ENCODE measurements around the gene TRMT112. TPM values are rescaled to one million over a fixed set of nuclear protein-coding genes. Genes with fewer than 3 reads are reported as not detected.

TRMT112 gene
- total and polyA plus RNA-seq, 2 of the 8 experiments (the other 6 are each of a cell fraction or from before 2014, with no cell fraction given) = 300 to 650 TPM

GRCh38 chr11:64333556-64333955 lies 16.2 kb upstream of the TRMT112 start:
- Histone ChIP-seq H2BK120ac (replicated peaks; ENCODE audit: low read depth, low read length) (no peak overlapping the region), H3K14ac (ENCODE audit: insufficient read length) (no peak overlapping the region), H3K27me3 (replicated peaks in 1 of 4; ENCODE audit: control insufficient read depth in 3 of 4, extremely low read depth in 1 of 4, insufficient read depth in 3 of 4, low read length in 3 of 4) (no peaks in the 10 kb centered on the region), H4K8ac (ENCODE audit: extremely low read depth, insufficient read depth, low read length) (no peak overlapping the region), H3K4ac (replicated peaks; ENCODE audit: insufficient read length, low read depth, low read length) (no peak overlapping the region), H2BK15ac (ENCODE audit: low read length) (no peak overlapping the region), H2BK5ac (ENCODE audit: low read depth, low read length) (no peak overlapping the region), H3K9me3 (ENCODE audit: insufficient read depth in 2 of 2, low read depth in 1 of 2, low read length in 1 of 2) (no peaks in the 10 kb centered on the region), H3K4me1 (replicated peaks in 1 of 4; ENCODE audit: control insufficient read depth in 3 of 4, insufficient read depth in 4 of 4, low read length in 3 of 4) (peaks cover 0 to 9% (median 4%) of the 10 kb centered on the region in 4 experiments; a peak in 6 of 7 replicates), H3K18ac (ENCODE audit: extremely low read depth, low read length) (no peak overlapping the region), H3K79me2 (ENCODE audit: control insufficient read depth in 1 of 2, insufficient read depth in 2 of 2, low read length in 2 of 2) (no peaks in the 10 kb centered on the region), H3K4me3 (ENCODE audit: extremely low read depth in 1 of 4, insufficient read depth in 2 of 4, low read depth in 3 of 4, low read length in 4 of 4) (no peak overlapping the region), H3K27ac (ENCODE audit: low read depth, low read length) (no peak overlapping the region), H3K56ac (replicated peaks; ENCODE audit: insufficient read length, low read depth, low read length) (no peak overlapping the region), H2AFZ (ENCODE audit: low read length) (no peak overlapping the region), H2AK5ac (ENCODE audit: low read depth, low read length) (no peak overlapping the region), H2BK12ac (ENCODE audit: low read depth, low read length) (no peak overlapping the region), H3K23me2 (ENCODE audit: low read depth, low read length) (peaks cover 2% of the 10 kb centered on the region; the same call in 1 of the 2 replicates), H3K23ac (ENCODE audit: insufficient read length) (no peak overlapping the region), H2BK20ac (ENCODE audit: low read length) (no peak overlapping the region), H4K91ac (replicated peaks; ENCODE audit: insufficient read length, low read length) (no peak overlapping the region), H3K79me1 (ENCODE audit: low read depth, low read length) (no peaks in the 10 kb centered on the region), H3K9ac (replicated peaks in 1 of 4; ENCODE audit: extremely low read depth in 1 of 4, low read depth in 3 of 4, low read length in 3 of 4) (no peak overlapping the region), H4K5ac (ENCODE audit: insufficient read length, low read depth, low read length) (no peak overlapping the region), H4K20me1 (replicated peaks in 1 of 2; ENCODE audit: control insufficient read depth in 1 of 2, insufficient read depth in 2 of 2, low read length in 2 of 2) (peaks cover 0 to 2% of the 10 kb centered on the region in 2 experiments), H3K36me3 (ENCODE audit: control insufficient read depth in 2 of 4, insufficient read depth in 4 of 4, low read length in 3 of 4) (no peaks in the 10 kb centered on the region), H3K4me2 (ENCODE audit: insufficient read depth in 1 of 2, low read depth in 2 of 2, low read length in 2 of 2) (no peak overlapping the region)
- WGBS, 2 experiments (ENCODE audit: extremely low coverage in 1 of 2, insufficient coverage in 1 of 2, insufficient read length in 1 of 2, insufficient replicate concordance in 2 of 2, low coverage in 1 of 2, low lambda C conversion rate in 2 of 2, missing lambda C conversion rate in 1 of 2) = 87% methylated on average over 8 of the region's 8 CpGs; no CpG with 5 or more reads in 1 of the 2 experiments
- ChIA-PET POLR2A (ENCODE audit: partially characterized antibody) (interaction anchor here (0.8 to 7.3 kb wide), 5 partner anchors 17 to 529 kb away, joined by 3 to 61 read pairs (median 4); partner anchors contain the start of genes PRDX5 and TRMT112), CTCF (ENCODE audit: partially characterized antibody) (interaction anchor here (0.7 to 37.6 kb wide), 5 partner anchors 11 to 115 kb away, joined by 3 to 614 read pairs (median 20); partner anchors contain the start of genes CATSPERZ, CCDC88B, ESRRA and PRDX5)
- no peak for FAIRE-seq
- DNase-seq (ENCODE audit: low read depth in 1 of 2, low spot score in 2 of 2) = no peak
- TF ChIP-seq EZH2 (IDR thresholded peaks at IDR 0.05; ENCODE audit: low read depth, low read length, severe bottlenecking) (no peak), SP4 (IDR thresholded peaks at IDR 0.05; ENCODE audit: low read length) (no peak), POLR2AphosphoS5 (IDR thresholded peaks at IDR 0.05; ENCODE audit: low read depth, low read length) (no peak), NANOG (IDR thresholded peaks at IDR 0.05; ENCODE audit: insufficient read depth, low read depth, low read length, poor library complexity, severe bottlenecking) (no peak), SIX5 (IDR thresholded peaks at IDR 0.05; ENCODE audit: low read depth, low read length) (no peak), USF2 (IDR thresholded peaks at IDR 0.05; ENCODE audit: low read length) (no peak), PHF8 (conservative IDR thresholded peaks at IDR 0.05; ENCODE audit: low read depth, low read length) (no peak), JUN (IDR thresholded peaks at IDR 0.05; ENCODE audit: low read depth, low read length) (no peak), CTCF (IDR thresholded peaks at IDR 0.05; ENCODE audit: control extremely low read depth in 1 of 3, insufficient read depth in 1 of 3, low read depth in 1 of 3, low read length in 3 of 3) (no peak), BCL11A (IDR thresholded peaks at IDR 0.05; ENCODE audit: low read depth in 2 of 2, low read length in 2 of 2) (no peak)
